Ovary (tissue), 9 donors: ENCODE data around the gene FIGNL1. TPM values are rescaled to one million over a fixed set of nuclear protein-coding genes. Genes with fewer than 3 reads are reported as not detected.

Experiments used
- DNase-seq, 5 donors: peaks; one replicate each; pipeline ENCODE4 v3.0.0-alpha.2; 2019 to 2020
- H3K27ac ChIP-seq, 2 donors: fragments of 200-600 bp; one replicate each; pipeline versions ENCODE4 v1.5.1 to v1.8.0; 2019 to 2022
- H3K27me3 ChIP-seq: fragments of 200-600 bp; one replicate; pipeline ENCODE4 v1.8.0; 2022
- H3K36me3 ChIP-seq: fragments of 200-600 bp; sonication (generic); one replicate; pipeline ENCODE4 v1.5.1; 2019
- H3K4me1 ChIP-seq: one replicate; pipeline ENCODE4 v1.8.1; 2013; ENCODE audit warnings: mild to moderate bottlenecking, moderate library complexity; ENCODE audit not compliant: insufficient read depth
- H3K4me3 ChIP-seq: fragments of 200-600 bp; sonication (generic); one replicate; pipeline ENCODE4 v1.5.1; 2017
- H3K9me3 ChIP-seq, 2 donors: fragments of 200-600 bp in 1 of 2; sonication (generic) in 1 of 2; one replicate each; pipeline versions ENCODE4 v1.5.1 to v1.8.1; 2013 to 2019; ENCODE audit warnings: mild to moderate bottlenecking in 1 of 2, moderate library complexity in 1 of 2
- CTCF ChIP-seq, 3 donors: fragments of 450-650 bp in 2 of 3; fragments of 200-600 bp in 1 of 3; IDR thresholded peaks; one replicate each; pipeline versions ENCODE4 v1.5.1 to v1.8.0; 2016 to 2022; ENCODE audit warnings: antibody characterized with exemption in 3 of 3, mild to moderate bottlenecking in 1 of 3
- EP300 ChIP-seq: sonication (generic); formaldehyde crosslinking; IDR thresholded peaks from one replicate; pipeline ENCODE4 v1.6.1; 2017; ENCODE audit warnings: antibody characterized with exemption
- POLR2A ChIP-seq: fragments of 450-650 bp; IDR thresholded peaks from one replicate; pipeline ENCODE4 v1.6.1; 2017; ENCODE audit warnings: antibody characterized with exemption, mild to moderate bottlenecking, moderate library complexity
- WGBS, 3 donors: extraction: QIAGEN DNeasy Blood & Tissue Kit in 1 of 3; methylation state at CpG; one replicate each; pipeline versions ENCODE4 v1.1.5 to v1.1.7; 2013 to 2017; 5-methylcytosine and 5-hydroxymethylcytosine counted together
- intact Hi-C, 4 donors: fragments of 100-400 bp; cut with DNase I; formaldehyde crosslinking; loops; one replicate each; pipeline versions ENCODE4 v1.11.0 to v1.15.1; 2022 to 2023
- polyA plus RNA-seq, 2 donors: library from polyadenylated mRNA; stranded (reverse); fragments of 200-250 nt in 1 of 2; fragments of 350-450 nt in 1 of 2; fragmentation: Illumina TruSeq in 1 of 2; extraction: RNeasy Lipid Tissue Mini Kit (QIAGEN cat#74804) in 1 of 2; gene quantifications; one replicate each; pipeline ENCODE4 v1.2.3, GENCODE V29; 2013 to 2014
- total RNA-seq, 7 donors: library from RNA; depleted of rRNA in 2 of 7; stranded (reverse); fragments of >200 nt in 2 of 7; fragmentation: NEBNext Ultra II Directional in 3 of 7; extraction: Animal tissue kit (Norgen Biotek cat#: 25700) in 3 of 7; gene quantifications; one replicate each; pipeline versions ENCODE4 v1.1.0 to v1.2.4, GENCODE V29; 2016 to 2023
- donor health status: DM: no; HTN: no; CAD: no; lungs with moderate emphysema.
- donor health status: DM: no; HTN: no; CAD: no.
- donor health status: Bipolar disorder and iron deficiency.
- donor health status: DM: yes; HTN: yes; CAD: no.
- donor health status: DM: no; HTN: no; CAD: no.
- donor health status: DM: yes; HTN: yes; CAD: no.

Gene FIGNL1
- total and polyA plus RNA-seq, 9 donors, result 6.6 to 13.7 (median 11.2) TPM

GRCh38 chr7:50475340-50475739 lies 25.2 kb upstream of the FIGNL1 start:
- DNase-seq, result no peak
- intact Hi-C loops, result no loop called here
- no peaks in the 10 kb centered on the region for H3K27me3 ChIP-seq
- TF ChIP-seq CTCF (IDR thresholded peaks at IDR 0.05) (no peak), POLR2A (no peak), EP300 (no peak)
- WGBS, 3 donors, result 66 to 81% (median 69%) methylated on average over 4 of the region's 4 CpGs
- H3K4me1 ChIP-seq, result no peaks in the 10 kb centered on the region
- H3K36me3 ChIP-seq, result no peaks in the 10 kb centered on the region
- no peak overlapping the region for H3K4me3 ChIP-seq
- H3K27ac ChIP-seq, result no peak overlapping the region
- H3K9me3 ChIP-seq, result no peaks in the 10 kb centered on the region

GRCh38 chr7:50474382-50475160 lies 24.4 kb upstream of the FIGNL1 start:
- Histone ChIP-seq H3K36me3 (no peaks in the 10 kb centered on the region), H3K4me3 (no peak overlapping the region), H3K4me1 (no peaks in the 10 kb centered on the region), H3K9me3 (no peaks in the 10 kb centered on the region), H3K27me3 (no peaks in the 10 kb centered on the region), H3K27ac (no peak overlapping the region)
- TF ChIP-seq CTCF (IDR thresholded peaks at IDR 0.05) (no peak), EP300 (no peak), POLR2A (no peak)
- no peak for DNase-seq
- WGBS, 3 donors, result 59 to 68% (median 61%) methylated on average over 8 of the region's 8 CpGs
- intact Hi-C loops, result loop anchor here in 1 of 4 donors (5.0 kb wide), 1 partner anchor 198 kb away; no protein-coding TSS in a partner anchor

GRCh38 chr7:50473531-50473930 lies 23.4 kb upstream of the FIGNL1 start:
- no peaks in the 10 kb centered on the region for H3K36me3 ChIP-seq
- 92 to 96% (median 96%) methylated on average over 4 of the region's 4 CpGs for WGBS, 3 donors
- H3K27ac ChIP-seq, result no peak overlapping the region
- H3K27me3 ChIP-seq, result no peaks in the 10 kb centered on the region
- no peaks in the 10 kb centered on the region for H3K4me1 ChIP-seq
- H3K4me3 ChIP-seq, result no peak overlapping the region
- intact Hi-C loops, result loop anchor here in 1 of 4 donors (5.0 kb wide), 1 partner anchor 199 kb away; no protein-coding TSS in a partner anchor
- TF ChIP-seq CTCF (IDR thresholded peaks at IDR 0.05) (no peak), EP300 (no peak), POLR2A (no peak)
- no peak for DNase-seq
- H3K9me3 ChIP-seq, result no peaks in the 10 kb centered on the region

- no peak overlapping the region for H3K27ac ChIP-seq
- 90 to 94% (median 93%) methylated on average over 7 of the region's 7 CpGs for WGBS, 3 donors
- intact Hi-C loops, result loop anchor here in 1 of 4 donors (5.0 kb wide), 1 partner anchor 200 kb away; no protein-coding TSS in a partner anchor
- no peak for TF ChIP-seq CTCF (IDR thresholded peaks at IDR 0.05)
- no peak for TF ChIP-seq EP300
- TF ChIP-seq POLR2A, result no peak
- no peaks in the 10 kb centered on the region for H3K27me3 ChIP-seq
- no peaks in the 10 kb centered on the region for H3K4me1 ChIP-seq
- no peak for DNase-seq
- H3K4me3 ChIP-seq, result no peak overlapping the region
- no peaks in the 10 kb centered on the region for H3K36me3 ChIP-seq
- no peaks in the 10 kb centered on the region for H3K9me3 ChIP-seq
These were observed 22.3 kb upstream of the FIGNL1 start for GRCh38 chr7:50472427-50472826.
